ENCODE measurements around the gene SF1.

DNA sequence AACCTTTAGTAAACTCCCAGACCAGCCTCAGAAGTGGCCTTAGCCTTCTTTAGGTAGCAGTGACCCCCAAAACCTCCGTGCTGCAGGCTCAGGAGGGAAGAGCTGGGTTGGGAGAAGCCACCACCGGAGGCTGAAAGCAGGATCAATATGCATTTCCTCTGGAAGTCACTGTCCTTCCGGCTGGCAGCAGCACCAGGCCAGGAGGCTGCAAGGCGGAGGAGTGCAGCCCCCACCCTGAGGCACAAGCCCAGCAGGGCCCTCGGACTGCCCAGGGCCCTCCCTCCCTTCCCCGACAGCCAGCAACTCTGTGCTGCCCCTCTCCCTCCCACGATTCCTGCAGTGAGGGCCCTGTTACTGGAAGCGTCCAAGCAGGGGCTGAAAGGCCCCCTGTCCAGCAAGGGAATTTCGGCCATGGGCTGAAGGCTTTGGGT, 52.1 kb downstream of the SF1 start:
- TF ChIP-seq POLR2AphosphoS5 (IDR thresholded peaks at IDR 0.05; ENCODE audit: insufficient read depth in 1 of 2, low read depth in 1 of 2) (no peak), POLR2A (IDR thresholded peaks at IDR 0.05) (no peak)
- TF ChIP-seq, protein P1, sequence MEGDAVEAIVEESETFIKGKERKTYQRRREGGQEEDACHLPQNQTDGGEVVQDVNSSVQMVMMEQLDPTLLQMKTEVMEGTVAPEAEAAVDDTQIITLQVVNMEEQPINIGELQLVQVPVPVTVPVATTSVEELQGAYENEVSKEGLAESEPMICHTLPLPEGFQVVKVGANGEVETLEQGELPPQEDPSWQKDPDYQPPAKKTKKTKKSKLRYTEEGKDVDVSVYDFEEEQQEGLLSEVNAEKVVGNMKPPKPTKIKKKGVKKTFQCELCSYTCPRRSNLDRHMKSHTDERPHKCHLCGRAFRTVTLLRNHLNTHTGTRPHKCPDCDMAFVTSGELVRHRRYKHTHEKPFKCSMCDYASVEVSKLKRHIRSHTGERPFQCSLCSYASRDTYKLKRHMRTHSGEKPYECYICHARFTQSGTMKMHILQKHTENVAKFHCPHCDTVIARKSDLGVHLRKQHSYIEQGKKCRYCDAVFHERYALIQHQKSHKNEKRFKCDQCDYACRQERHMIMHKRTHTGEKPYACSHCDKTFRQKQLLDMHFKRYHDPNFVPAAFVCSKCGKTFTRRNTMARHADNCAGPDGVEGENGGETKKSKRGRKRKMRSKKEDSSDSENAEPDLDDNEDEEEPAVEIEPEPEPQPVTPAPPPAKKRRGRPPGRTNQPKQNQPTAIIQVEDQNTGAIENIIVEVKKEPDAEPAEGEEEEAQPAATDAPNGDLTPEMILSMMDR (IDR thresholded peaks at IDR 0.05) = no peak

Data from vagina (tissue), 2 donors.